RWPE1 (cell line): ENCODE results near the gene ACOT6.
"Not testable (repeated sequence)": the region's sequence is repeated elsewhere in the genome, so short reads cannot be mapped to it uniquely, and the experiment has no call there.

ENCODE experiments used
- CTCF ChIA-PET: fragments of 350-600 bp; sonication (Branson Sonifier 250); formaldehyde crosslinking; extraction: SDS; loops from one replicate; lab custom pipeline; 2021; lab: Yijun Ruan, JAX
- POLR2A ChIA-PET: fragments of 400-600 bp; formaldehyde crosslinking; extraction: SDS; loops from one replicate; lab custom pipeline; 2020; ENCODE audit warnings: antibody characterized with exemption; ENCODE audit not compliant: low non-redundant PET; lab: Yijun Ruan, JAX
- DNase-seq: peaks from one replicate; pipeline ENCODE4 v3.0.0; 2012; ENCODE audit warnings: low spot score
- H3K27ac ChIP-seq: fragments of 450-650 bp; 2 replicates; pipeline ENCODE4 v1.5.1; 2017
- TF ChIP-seq, protein P1 (sequence below): fragments of 450-650 bp; conservative IDR thresholded peaks from 2 replicates; pipeline ENCODE4 v1.5.1; 2017; ENCODE audit warnings: low read depth, mild to moderate bottlenecking

Gene ACOT6

DNA sequence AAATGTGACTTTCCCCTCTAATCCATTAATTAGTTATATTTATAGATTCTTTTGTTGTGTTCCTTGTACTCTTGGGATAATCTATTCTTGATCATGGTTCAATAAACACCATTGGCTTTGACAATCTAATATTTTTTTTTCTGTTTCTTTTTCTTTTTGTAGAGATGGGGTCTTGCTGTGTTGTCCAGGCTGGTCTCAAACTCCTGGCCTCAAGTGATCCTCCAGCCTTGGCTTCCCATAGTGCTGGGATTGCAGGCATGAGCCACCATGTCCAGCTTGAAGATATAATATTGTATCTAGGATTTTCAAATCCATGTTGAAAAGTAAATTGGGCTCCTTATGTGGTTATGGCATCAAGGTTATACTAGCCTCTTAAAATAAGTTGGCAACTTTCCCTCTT, 38.7 kb downstream of the ACOT6 start:
- ChIA-PET POLR2A (no interaction called here), CTCF (no interaction called here)
- TF ChIP-seq, protein P1, sequence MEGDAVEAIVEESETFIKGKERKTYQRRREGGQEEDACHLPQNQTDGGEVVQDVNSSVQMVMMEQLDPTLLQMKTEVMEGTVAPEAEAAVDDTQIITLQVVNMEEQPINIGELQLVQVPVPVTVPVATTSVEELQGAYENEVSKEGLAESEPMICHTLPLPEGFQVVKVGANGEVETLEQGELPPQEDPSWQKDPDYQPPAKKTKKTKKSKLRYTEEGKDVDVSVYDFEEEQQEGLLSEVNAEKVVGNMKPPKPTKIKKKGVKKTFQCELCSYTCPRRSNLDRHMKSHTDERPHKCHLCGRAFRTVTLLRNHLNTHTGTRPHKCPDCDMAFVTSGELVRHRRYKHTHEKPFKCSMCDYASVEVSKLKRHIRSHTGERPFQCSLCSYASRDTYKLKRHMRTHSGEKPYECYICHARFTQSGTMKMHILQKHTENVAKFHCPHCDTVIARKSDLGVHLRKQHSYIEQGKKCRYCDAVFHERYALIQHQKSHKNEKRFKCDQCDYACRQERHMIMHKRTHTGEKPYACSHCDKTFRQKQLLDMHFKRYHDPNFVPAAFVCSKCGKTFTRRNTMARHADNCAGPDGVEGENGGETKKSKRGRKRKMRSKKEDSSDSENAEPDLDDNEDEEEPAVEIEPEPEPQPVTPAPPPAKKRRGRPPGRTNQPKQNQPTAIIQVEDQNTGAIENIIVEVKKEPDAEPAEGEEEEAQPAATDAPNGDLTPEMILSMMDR = no peak
- no peak overlapping the region for H3K27ac ChIP-seq
- DNase-seq = no peak

DNA sequence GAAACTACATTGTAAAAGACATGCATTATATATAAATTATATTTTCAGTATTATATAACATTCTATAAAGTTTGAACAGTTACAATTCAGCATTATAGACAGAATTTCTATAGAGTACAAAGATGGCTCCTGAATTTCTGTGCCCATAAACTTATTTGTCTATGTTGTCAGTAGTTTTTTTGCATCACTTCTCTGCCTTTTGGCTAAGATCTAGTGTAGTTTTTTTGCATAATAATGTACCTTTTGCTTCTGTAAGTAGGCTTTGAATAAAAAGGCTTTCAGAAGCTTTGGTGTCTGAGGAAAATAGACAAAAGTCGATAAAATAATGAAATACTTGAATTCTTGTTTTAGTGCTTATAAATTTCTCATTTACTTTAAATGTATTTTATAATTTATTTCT, 43.5 kb downstream of the ACOT6 start:
- POLR2A ChIA-PET = no interaction called here
- TF ChIP-seq, protein P1 = no peak
- DNase-seq = no peak
- CTCF ChIA-PET = interaction anchor here (0.7 to 1.1 kb wide), 2 partner anchors 187 to 1955 kb away, joined by 3 read pairs; no protein-coding TSS in a partner anchor
- no peak overlapping the region for H3K27ac ChIP-seq

DNA sequence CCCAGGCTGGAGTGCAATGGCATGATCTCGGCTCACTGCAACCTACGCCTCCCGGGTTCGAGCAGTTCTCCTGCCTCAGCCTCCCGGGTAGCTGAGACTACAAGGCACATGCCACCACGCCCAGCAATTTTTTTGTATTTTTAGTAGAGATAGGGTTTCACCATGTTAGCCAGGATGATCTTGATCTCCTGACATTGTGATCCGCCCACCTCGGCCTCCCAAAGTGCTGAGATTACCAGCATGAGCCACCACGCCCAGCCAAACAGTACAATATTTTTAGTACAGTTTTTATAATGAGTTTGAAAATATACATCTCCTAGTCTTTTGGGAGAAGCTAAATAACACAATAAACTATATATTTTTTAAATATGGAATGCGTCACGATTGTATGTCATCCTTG, 46.9 kb downstream of the ACOT6 start:
- DNase-seq, H3K27ac ChIP-seq, CTCF ChIA-PET, POLR2A ChIA-PET: not testable (repeated sequence)

DNA sequence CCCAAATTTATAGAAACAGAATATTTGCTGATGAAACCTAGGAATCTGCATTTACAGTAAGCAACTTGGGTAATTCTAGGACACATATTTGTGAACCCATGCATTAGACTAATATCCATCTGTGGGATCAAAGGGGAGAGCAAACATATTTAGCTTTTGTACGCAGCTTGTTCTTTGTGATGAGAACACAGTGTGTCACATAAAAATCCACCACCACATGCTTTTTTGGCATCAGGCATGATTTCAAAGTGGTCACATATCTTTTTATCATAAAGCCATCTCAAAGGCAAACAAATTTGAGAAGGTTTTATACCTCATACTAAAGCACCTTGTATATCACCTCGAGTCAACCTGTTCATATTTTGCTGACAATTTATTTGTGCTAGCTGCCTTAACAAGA, 48.2 kb downstream of the ACOT6 start:
- ChIA-PET CTCF (no interaction called here), POLR2A (no interaction called here)
- TF ChIP-seq, protein P1 = no peak
- no peak overlapping the region for H3K27ac ChIP-seq
- no peak for DNase-seq

DNA sequence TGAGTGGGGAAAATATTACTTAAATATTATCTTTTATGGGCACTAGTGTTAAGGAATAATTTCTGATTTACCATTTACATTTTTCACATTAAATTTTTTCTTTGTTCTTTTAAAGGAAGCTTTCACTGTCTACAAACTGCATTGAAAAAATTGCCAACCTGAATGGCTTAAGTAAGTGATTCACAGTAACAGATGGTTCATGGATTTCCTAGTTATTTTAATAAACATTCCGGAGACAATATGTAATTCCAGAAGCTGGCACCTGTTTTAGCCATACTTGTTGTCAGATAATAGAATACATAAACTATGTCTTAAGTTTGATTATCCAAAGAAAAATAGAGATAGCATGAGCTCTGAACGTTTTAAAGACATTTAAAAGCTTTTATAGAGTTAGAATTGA, 49.6 kb downstream of the ACOT6 start:
- TF ChIP-seq, protein P1 = no peak
- no peak for DNase-seq
- CTCF ChIA-PET = interaction anchor here (0.6 to 0.9 kb wide), 3 partner anchors 16 to 168 kb away, joined by 3 to 6 read pairs (median 4); no protein-coding TSS in a partner anchor
- no peak overlapping the region for H3K27ac ChIP-seq
- POLR2A ChIA-PET = no interaction called here

DNA sequence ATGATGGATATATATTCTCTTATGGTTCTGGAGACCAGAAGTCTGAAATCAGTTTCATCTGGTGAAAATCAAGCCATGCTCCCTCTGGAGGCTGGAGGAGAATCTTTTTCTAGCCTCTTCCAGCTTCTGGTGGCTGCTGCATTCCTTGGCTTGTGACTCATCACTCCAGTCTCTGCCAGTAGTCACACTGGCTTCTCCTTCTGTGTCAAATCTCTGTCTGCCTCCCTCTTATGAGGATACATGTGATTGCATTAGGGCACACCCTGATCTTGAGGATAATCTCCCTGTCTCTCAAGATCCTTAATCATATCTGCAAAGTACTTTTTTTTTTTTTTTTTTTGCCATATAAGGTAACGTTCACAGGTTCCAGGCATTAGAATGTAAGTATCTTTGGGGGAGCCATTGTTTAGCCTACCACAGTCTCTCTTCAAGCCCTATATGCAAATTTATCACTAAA, 50.2 kb downstream of the ACOT6 start:
- CTCF ChIA-PET = interaction anchor here (0.6 to 0.9 kb wide), 4 partner anchors 9 to 136 kb away, joined by 3 to 4 read pairs (median 4); no protein-coding TSS in a partner anchor
- peak; percentile 71 for DNase-seq

More for the DNA sequence above, 50.2 kb downstream of the ACOT6 start:
- TF ChIP-seq, protein P1 = peak; percentile 71
- H3K27ac ChIP-seq = no peak overlapping the region
- POLR2A ChIA-PET = no interaction called here
